Activated T-helper 9 cell treated with anti-CD3 and anti-CD28 coated beads, Interleukin-2, amount 50 U/mL, for 16 hours (primary cell): ENCODE data around the gene TRIM41.
"Not testable (repeated sequence)": the region's sequence is repeated elsewhere in the genome, so short reads cannot be mapped to it uniquely, and the experiment has no call there.

Experiments
- DNase-seq: peaks from one replicate; pipeline ENCODE4 v3.0.0-alpha.2; 2020; ENCODE audit warnings: low read depth

Gene TRIM41

GRCh38 chr5:181223058-181223728 is at the start of gene TRIM41:
TRIM41 (plus strand) TSS chr5:181223281; CDS start chr5:181224000, 719 bp downstream.
- DNase-seq, result peak; percentile 95

GRCh38 chr5:181173420-181174342 is 49.4 kb upstream of the TRIM41 start:
- DNase-seq, result peak; percentile 48

- DNase-seq, result no peak
Observed at GRCh38 chr5:181176254-181176952, 46.7 kb upstream of the TRIM41 start.

GRCh38 chr5:181177559-181177958 is 45.5 kb upstream of the TRIM41 start:
- DNase-seq, result not testable (repeated sequence)

- DNase-seq, result peak; percentile 52
Observed at GRCh38 chr5:181181650-181182565, 41.2 kb upstream of the TRIM41 start.

- DNase-seq, result no peak
Observed at GRCh38 chr5:181182651-181183050, 40.4 kb upstream of the TRIM41 start.

GRCh38 chr5:181184845-181185216 is 38.2 kb upstream of the TRIM41 start:
- no peak for DNase-seq

GRCh38 chr5:181185560-181185959 is 37.5 kb upstream of the TRIM41 start:
- no peak for DNase-seq

GRCh38 chr5:181186022-181186421 is 37.1 kb upstream of the TRIM41 start:
- no peak for DNase-seq

- DNase-seq, result no peak
Observed at GRCh38 chr5:181186986-181187499, 36.0 kb upstream of the TRIM41 start.

GRCh38 chr5:181187500-181188213 is 35.4 kb upstream of the TRIM41 start:
- DNase-seq, result no peak

GRCh38 chr5:181188700-181189362 is 34.2 kb upstream of the TRIM41 start:
- DNase-seq, result peak; percentile 49

- DNase-seq, result peak; percentile 46
Observed at GRCh38 chr5:181189363-181189961, 33.6 kb upstream of the TRIM41 start.

- DNase-seq, result no peak
Observed at GRCh38 chr5:181189962-181190710, 32.9 kb upstream of the TRIM41 start.

- peak; percentile 45 for DNase-seq
Observed at GRCh38 chr5:181190711-181191525, 32.2 kb upstream of the TRIM41 start.

- DNase-seq, result peak; percentile 92
Observed at GRCh38 chr5:181191526-181192336, 31.4 kb upstream of the TRIM41 start.
